ENCODE data around the gene MSLN.

- TF ChIP-seq POLR2A (IDR thresholded peaks at IDR 0.05; ENCODE audit: low read depth, low read length) = no peak
- TF ChIP-seq POLR2AphosphoS5 (IDR thresholded peaks at IDR 0.05; ENCODE audit: low read depth, low read length) = no peak
Measured at GRCh38 chr16:813916-814412, 53.4 kb downstream of the MSLN start.

Measured in GM12892 (cell line).